ENCODE data around the gene SETSIP.

DNA sequence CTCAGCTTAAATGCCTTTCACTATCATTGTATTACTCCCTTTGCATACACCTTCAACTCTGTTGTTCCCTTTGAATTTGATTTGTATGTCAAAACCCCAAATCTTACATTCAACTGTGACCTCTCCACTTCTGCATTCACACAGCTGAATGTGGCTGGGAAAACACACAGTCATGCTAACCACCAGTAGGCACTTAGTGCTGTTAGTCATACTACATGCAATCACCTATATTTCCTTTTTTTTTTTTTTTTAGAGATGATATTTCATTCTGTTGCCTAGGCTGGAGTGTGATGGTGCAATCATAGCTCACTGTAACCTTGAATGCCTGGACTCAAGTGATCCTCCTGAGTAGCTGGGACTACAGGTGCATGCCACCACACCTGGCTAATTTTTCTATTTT is 21.1 kb upstream of the SETSIP start:
- TF ChIP-seq, protein P1, sequence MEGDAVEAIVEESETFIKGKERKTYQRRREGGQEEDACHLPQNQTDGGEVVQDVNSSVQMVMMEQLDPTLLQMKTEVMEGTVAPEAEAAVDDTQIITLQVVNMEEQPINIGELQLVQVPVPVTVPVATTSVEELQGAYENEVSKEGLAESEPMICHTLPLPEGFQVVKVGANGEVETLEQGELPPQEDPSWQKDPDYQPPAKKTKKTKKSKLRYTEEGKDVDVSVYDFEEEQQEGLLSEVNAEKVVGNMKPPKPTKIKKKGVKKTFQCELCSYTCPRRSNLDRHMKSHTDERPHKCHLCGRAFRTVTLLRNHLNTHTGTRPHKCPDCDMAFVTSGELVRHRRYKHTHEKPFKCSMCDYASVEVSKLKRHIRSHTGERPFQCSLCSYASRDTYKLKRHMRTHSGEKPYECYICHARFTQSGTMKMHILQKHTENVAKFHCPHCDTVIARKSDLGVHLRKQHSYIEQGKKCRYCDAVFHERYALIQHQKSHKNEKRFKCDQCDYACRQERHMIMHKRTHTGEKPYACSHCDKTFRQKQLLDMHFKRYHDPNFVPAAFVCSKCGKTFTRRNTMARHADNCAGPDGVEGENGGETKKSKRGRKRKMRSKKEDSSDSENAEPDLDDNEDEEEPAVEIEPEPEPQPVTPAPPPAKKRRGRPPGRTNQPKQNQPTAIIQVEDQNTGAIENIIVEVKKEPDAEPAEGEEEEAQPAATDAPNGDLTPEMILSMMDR (IDR thresholded peaks at IDR 0.05) = no peak
- TF ChIP-seq EP300 (IDR thresholded peaks at IDR 0.05) (no peak), POLR2A (IDR thresholded peaks at IDR 0.05) (no peak), POLR2AphosphoS5 (IDR thresholded peaks at IDR 0.05) (no peak)
